Endodermal cell (in vitro differentiated cells): ENCODE data around the gene SYNE1. TPM values are rescaled to one million over a fixed set of nuclear protein-coding genes. Genes with fewer than 3 reads are reported as not detected.

ENCODE experiments used
- DNase-seq: peaks from one replicate; pipeline ENCODE4 v3.0.0-alpha.2; 2017
- H3K27ac ChIP-seq: 2 replicates; pipeline ENCODE4 v1.5.1; 2013; ENCODE audit warnings: mild to moderate bottlenecking, low read depth, low read length, moderate library complexity
- H3K27me3 ChIP-seq: 2 replicates; pipeline ENCODE4 v1.6.1; 2013; ENCODE audit warnings: mild to moderate bottlenecking, low read length, moderate library complexity; ENCODE audit not compliant: insufficient read depth, control insufficient read depth, poor library complexity, severe bottlenecking
- H3K36me3 ChIP-seq: 2 replicates; pipeline ENCODE4 v1.7.0; 2013; ENCODE audit warnings: mild to moderate bottlenecking, low read length, moderate library complexity; ENCODE audit not compliant: control insufficient read depth, insufficient read depth
- H3K4me1 ChIP-seq: one replicate; pipeline ENCODE4 v1.7.0; 2013; ENCODE audit warnings: low read length; ENCODE audit not compliant: control insufficient read depth, insufficient read depth
- H3K4me3 ChIP-seq: 2 replicates; pipeline ENCODE4 v1.5.1; 2013; ENCODE audit warnings: mild to moderate bottlenecking, low read length, moderate library complexity
- H3K9ac ChIP-seq: 2 replicates; pipeline ENCODE4 v1.6.1; 2013; ENCODE audit warnings: mild to moderate bottlenecking, low read length, moderate library complexity; ENCODE audit not compliant: poor library complexity, severe bottlenecking; ENCODE audit errors: extremely low read depth
- H3K9me3 ChIP-seq: 2 replicates; pipeline ENCODE4 v1.6.1; 2013; ENCODE audit warnings: mild to moderate bottlenecking, low read length, moderate library complexity; ENCODE audit not compliant: control insufficient read depth
- H3K27ac Mint-ChIP-seq: 2 replicates; pipeline ENCODE4 v1.8.0; 2020; ENCODE audit warnings: mixed read lengths
- H3K27me3 Mint-ChIP-seq: 2 replicates; pipeline ENCODE4 v1.8.0; 2021; ENCODE audit warnings: mild to moderate bottlenecking, mixed read lengths; ENCODE audit not compliant: insufficient read depth
- H3K36me3 Mint-ChIP-seq: 2 replicates; pipeline ENCODE4 v1.8.0; 2020; ENCODE audit warnings: low read depth, mixed read lengths
- H3K4me1 Mint-ChIP-seq: 2 replicates; pipeline ENCODE4 v1.8.0; 2020; ENCODE audit warnings: mixed read lengths
- H3K4me3 Mint-ChIP-seq: 2 replicates; pipeline ENCODE4 v1.8.0; 2020; ENCODE audit warnings: mild to moderate bottlenecking, moderate library complexity, mixed read lengths
- H3K9me3 Mint-ChIP-seq: 2 replicates; pipeline ENCODE4 v1.8.0; 2020; ENCODE audit warnings: mild to moderate bottlenecking, mixed read lengths
- WGBS, 2 experiments: methylation state at CpG; one replicate each; pipeline versions ENCODE4 v1.1.5 to v1.1.7; 2013; ENCODE audit warnings: missing lambda C conversion rate in 2 of 2, mixed read lengths in 1 of 2; ENCODE audit not compliant: insufficient coverage in 1 of 2, insufficient read length in 1 of 2; 5-methylcytosine and 5-hydroxymethylcytosine counted together
- total RNA-seq, 2 donors: library from RNA; stranded (reverse); fragmentation: NEBNext Ultra II Directional in 1 of 2; extraction: Animal tissue kit (Norgen Biotek cat#: 25700) in 1 of 2; gene quantifications; 2 replicates in 1 of 2; 3 replicates in 1 of 2; pipeline ENCODE4 v1.2.1, GENCODE V29; 2021
- TF ChIP-seq, protein P1 (sequence below): fragments of 200-600 bp; sonication (generic); conservative IDR thresholded peaks from 2 replicates; pipeline ENCODE4 v1.5.0; 2021; ENCODE audit warnings: antibody characterized with exemption, mild to moderate bottlenecking

Gene SYNE1
- total RNA-seq, 2 donors from 2014 or later: 7.9 to 9.5 TPM

DNA sequence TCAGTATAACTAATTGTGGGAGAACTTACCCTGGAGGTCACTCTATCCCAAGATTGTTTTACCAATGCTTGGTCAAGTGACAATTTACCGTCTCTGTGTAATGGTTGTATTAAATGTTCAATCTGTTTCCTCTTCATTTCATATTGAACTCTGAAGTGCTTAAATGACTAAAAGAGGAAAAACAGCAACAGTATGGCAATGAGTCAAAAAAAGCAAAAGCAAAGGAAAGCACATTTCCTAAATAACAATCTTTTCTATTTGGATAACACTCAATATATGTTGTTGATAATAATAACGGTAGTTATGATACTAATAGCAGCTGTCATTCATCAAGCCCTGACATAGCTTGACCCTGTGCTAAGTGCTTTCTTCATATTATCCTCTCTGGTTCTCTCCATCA, 152.4 kb downstream of the SYNE1 start:
- no peaks in the 10 kb centered on the region for H3K9me3 ChIP-seq
- H3K27me3 Mint-ChIP-seq: no peaks in the 10 kb centered on the region
- WGBS, 2 experiments: 100% methylated on average over 2 of the region's 2 CpGs; no CpG with 5 or more reads in 1 of the 2 experiments
- H3K9me3 Mint-ChIP-seq: no peaks in the 10 kb centered on the region
- no peaks in the 10 kb centered on the region for H3K36me3 Mint-ChIP-seq
- TF ChIP-seq, protein P1, sequence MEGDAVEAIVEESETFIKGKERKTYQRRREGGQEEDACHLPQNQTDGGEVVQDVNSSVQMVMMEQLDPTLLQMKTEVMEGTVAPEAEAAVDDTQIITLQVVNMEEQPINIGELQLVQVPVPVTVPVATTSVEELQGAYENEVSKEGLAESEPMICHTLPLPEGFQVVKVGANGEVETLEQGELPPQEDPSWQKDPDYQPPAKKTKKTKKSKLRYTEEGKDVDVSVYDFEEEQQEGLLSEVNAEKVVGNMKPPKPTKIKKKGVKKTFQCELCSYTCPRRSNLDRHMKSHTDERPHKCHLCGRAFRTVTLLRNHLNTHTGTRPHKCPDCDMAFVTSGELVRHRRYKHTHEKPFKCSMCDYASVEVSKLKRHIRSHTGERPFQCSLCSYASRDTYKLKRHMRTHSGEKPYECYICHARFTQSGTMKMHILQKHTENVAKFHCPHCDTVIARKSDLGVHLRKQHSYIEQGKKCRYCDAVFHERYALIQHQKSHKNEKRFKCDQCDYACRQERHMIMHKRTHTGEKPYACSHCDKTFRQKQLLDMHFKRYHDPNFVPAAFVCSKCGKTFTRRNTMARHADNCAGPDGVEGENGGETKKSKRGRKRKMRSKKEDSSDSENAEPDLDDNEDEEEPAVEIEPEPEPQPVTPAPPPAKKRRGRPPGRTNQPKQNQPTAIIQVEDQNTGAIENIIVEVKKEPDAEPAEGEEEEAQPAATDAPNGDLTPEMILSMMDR: no peak
- no peaks in the 10 kb centered on the region for H3K27me3 ChIP-seq
- no peak overlapping the region for H3K4me3 Mint-ChIP-seq
- H3K4me3 ChIP-seq: no peak overlapping the region
- H3K9ac ChIP-seq: no peak overlapping the region
- H3K4me1 Mint-ChIP-seq: no peaks in the 10 kb centered on the region
- H3K36me3 ChIP-seq: no peaks in the 10 kb centered on the region
- no peak for DNase-seq
- no peaks in the 10 kb centered on the region for H3K4me1 ChIP-seq
- no peak overlapping the region for H3K27ac Mint-ChIP-seq
- H3K27ac ChIP-seq: no peak overlapping the region

DNA sequence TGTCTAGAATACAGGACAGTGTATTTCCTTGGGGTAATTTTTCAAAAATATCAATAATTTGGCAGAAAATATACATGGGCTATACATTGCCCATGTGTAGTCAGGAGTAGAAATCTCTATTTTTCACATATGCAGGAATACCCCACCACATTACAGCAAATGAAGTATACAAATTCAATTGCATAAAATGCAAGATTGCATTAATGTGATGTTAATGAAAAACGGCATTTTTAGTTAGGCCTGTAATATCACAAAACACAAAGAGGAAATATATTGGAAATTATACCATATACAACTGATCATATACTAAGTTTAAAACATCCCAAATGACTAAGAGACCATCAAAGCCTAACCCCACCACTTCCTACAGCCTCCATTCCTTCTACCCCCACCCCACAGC, 154.9 kb downstream of the SYNE1 start:
- no peak overlapping the region for H3K4me3 ChIP-seq
- no peaks in the 10 kb centered on the region for H3K36me3 ChIP-seq
- no peaks in the 10 kb centered on the region for H3K9me3 ChIP-seq
- no CpG with 5 or more reads among the region's 1 CpG for WGBS, 2 experiments
- no peaks in the 10 kb centered on the region for H3K4me1 ChIP-seq
- no peaks in the 10 kb centered on the region for H3K27me3 Mint-ChIP-seq
- H3K4me1 Mint-ChIP-seq: no peaks in the 10 kb centered on the region
- H3K9ac ChIP-seq: no peak overlapping the region
- no peak overlapping the region for H3K4me3 Mint-ChIP-seq
- TF ChIP-seq, protein P1: no peak
- no peaks in the 10 kb centered on the region for H3K9me3 Mint-ChIP-seq
- no peaks in the 10 kb centered on the region for H3K36me3 Mint-ChIP-seq
- H3K27ac Mint-ChIP-seq: no peak overlapping the region
- no peak for DNase-seq
- no peak overlapping the region for H3K27ac ChIP-seq
- no peaks in the 10 kb centered on the region for H3K27me3 ChIP-seq

DNA sequence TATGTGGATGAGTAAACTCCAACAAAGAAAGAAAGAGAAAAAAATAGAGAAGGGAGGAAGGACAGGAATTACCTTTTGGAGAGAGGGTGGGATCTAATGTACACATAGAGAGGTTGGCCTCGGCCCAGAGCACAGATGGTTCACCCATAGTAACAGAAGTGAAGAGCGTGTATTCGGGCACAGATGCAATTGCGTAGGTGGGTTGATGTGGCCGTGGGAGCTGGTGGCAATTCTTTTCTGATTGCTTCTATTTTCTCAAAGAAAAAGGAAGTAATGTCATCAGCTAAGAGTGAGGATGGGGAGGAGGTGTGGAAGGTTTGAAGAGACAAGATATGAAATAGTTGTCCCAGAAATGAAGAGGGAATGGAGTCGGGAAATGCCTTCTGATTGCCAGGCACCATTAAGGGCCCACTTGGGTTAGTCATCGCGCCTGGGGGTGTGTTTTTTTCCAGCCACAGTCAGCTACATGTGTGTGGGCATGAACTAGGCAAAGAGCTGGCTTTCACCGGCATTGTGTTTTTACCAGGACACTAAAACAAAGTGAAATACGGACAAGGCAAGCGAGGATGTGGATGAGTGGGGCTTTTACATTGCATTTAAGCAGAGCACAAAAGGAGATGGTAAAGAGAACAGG, 158.7 kb downstream of the SYNE1 start:
- Histone ChIP-seq H3K4me1 (no peaks in the 10 kb centered on the region), H3K4me3 (no peak overlapping the region), H3K27me3 (no peaks in the 10 kb centered on the region), H3K9ac (no peak overlapping the region), H3K9me3 (no peaks in the 10 kb centered on the region), H3K36me3 (no peaks in the 10 kb centered on the region), H3K27ac (no peak overlapping the region)
- H3K4me3 Mint-ChIP-seq: no peak overlapping the region
- WGBS, 2 experiments: 91% methylated on average over 11 of the region's 11 CpGs
- no peaks in the 10 kb centered on the region for H3K9me3 Mint-ChIP-seq
- no peak for DNase-seq
- H3K27me3 Mint-ChIP-seq: no peaks in the 10 kb centered on the region
- H3K27ac Mint-ChIP-seq: no peak overlapping the region
- H3K36me3 Mint-ChIP-seq: no peaks in the 10 kb centered on the region
- no peaks in the 10 kb centered on the region for H3K4me1 Mint-ChIP-seq
- TF ChIP-seq, protein P1: no peak
